ENCODE data around the gene CRYBB3.
"Not testable (repeated sequence)": the region's sequence is repeated elsewhere in the genome, so short reads cannot be mapped to it uniquely, and the experiment has no call there.

CRYBB3 gene

DNA sequence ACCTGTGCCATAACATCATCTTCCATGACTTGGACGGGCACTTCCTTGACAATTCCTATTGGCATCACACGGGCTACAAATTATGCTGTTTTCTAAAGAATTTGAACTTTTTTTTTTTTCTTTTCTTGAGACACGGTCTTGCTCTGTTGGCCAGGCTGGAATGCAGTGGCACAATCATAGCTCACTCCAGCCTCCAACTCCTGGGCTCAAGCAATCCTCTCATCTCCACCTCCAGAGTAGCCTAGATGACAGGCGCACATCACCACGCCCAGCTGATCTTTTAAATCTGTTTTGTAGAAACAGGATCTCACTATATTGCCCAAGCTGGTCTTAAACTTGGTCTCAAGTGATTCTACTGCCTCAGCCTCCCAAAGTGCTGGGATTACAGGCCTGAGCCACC lies 3.3 kb upstream of the CRYBB3 start:
- no peaks in the 10 kb centered on the region for H3K9me3 ChIP-seq (ENCODE audit: control insufficient read depth, low read length)
- no peaks in the 10 kb centered on the region for H3K27me3 ChIP-seq (replicated peaks; ENCODE audit: control insufficient read depth, insufficient read depth, low read length)
- H3K4me3 ChIP-seq (ENCODE audit: low read length), result no peak overlapping the region
- H3K4me1 ChIP-seq (ENCODE audit: control insufficient read depth, insufficient read depth, low read length), result no peaks in the 10 kb centered on the region
- H3K9ac ChIP-seq (ENCODE audit: low read length), result no peak overlapping the region
- peaks cover 11% of the 10 kb centered on the region for H3K36me3 ChIP-seq (ENCODE audit: control insufficient read depth, insufficient read depth, low read length, severe bottlenecking)
- no peak for DNase-seq (ENCODE audit: low read depth)

- Histone ChIP-seq H3K4me3 (ENCODE audit: low read length) (no peak overlapping the region), H3K36me3 (ENCODE audit: control insufficient read depth, insufficient read depth, low read length, severe bottlenecking) (peaks cover 8% of the 10 kb centered on the region), H3K27me3 (replicated peaks; ENCODE audit: control insufficient read depth, insufficient read depth, low read length) (no peaks in the 10 kb centered on the region), H3K9ac (ENCODE audit: low read length) (no peak overlapping the region), H3K4me1 (ENCODE audit: control insufficient read depth, insufficient read depth, low read length) (no peaks in the 10 kb centered on the region), H3K9me3 (ENCODE audit: control insufficient read depth, low read length) (no peaks in the 10 kb centered on the region)
- no peak for DNase-seq (ENCODE audit: low read depth)
Observed at GRCh38 chr22:25197340-25197739, 2.3 kb upstream of the CRYBB3 start.

GRCh38 chr22:25200967-25201366 lies 1.3 kb downstream of the CRYBB3 start:
- no peaks in the 10 kb centered on the region for H3K4me1 ChIP-seq (ENCODE audit: control insufficient read depth, insufficient read depth, low read length)
- H3K9me3 ChIP-seq (ENCODE audit: control insufficient read depth, low read length), result no peaks in the 10 kb centered on the region
- H3K27me3 ChIP-seq (replicated peaks; ENCODE audit: control insufficient read depth, insufficient read depth, low read length), result no peaks in the 10 kb centered on the region
- no peak overlapping the region for H3K4me3 ChIP-seq (ENCODE audit: low read length)
- DNase-seq (ENCODE audit: low read depth), result no peak
- H3K36me3 ChIP-seq (ENCODE audit: control insufficient read depth, insufficient read depth, low read length, severe bottlenecking), result no peaks in the 10 kb centered on the region
- no peak overlapping the region for H3K9ac ChIP-seq (ENCODE audit: low read length)

- Histone ChIP-seq H3K4me1 (ENCODE audit: control insufficient read depth, insufficient read depth, low read length) (no peaks in the 10 kb centered on the region), H3K4me3 (ENCODE audit: low read length) (no peak overlapping the region), H3K36me3 (ENCODE audit: control insufficient read depth, insufficient read depth, low read length, severe bottlenecking) (no peaks in the 10 kb centered on the region), H3K27me3 (replicated peaks; ENCODE audit: control insufficient read depth, insufficient read depth, low read length) (no peaks in the 10 kb centered on the region), H3K9me3 (ENCODE audit: control insufficient read depth, low read length) (no peaks in the 10 kb centered on the region), H3K9ac (ENCODE audit: low read length) (no peak overlapping the region)
- no peak for DNase-seq (ENCODE audit: low read depth)
Observed at GRCh38 chr22:25201557-25202273, 2.1 kb downstream of the CRYBB3 start.

GRCh38 chr22:25202290-25202921 lies 2.7 kb downstream of the CRYBB3 start:
- no peaks in the 10 kb centered on the region for H3K27me3 ChIP-seq (replicated peaks; ENCODE audit: control insufficient read depth, insufficient read depth, low read length)
- DNase-seq (ENCODE audit: low read depth), result peak; percentile 81
- H3K9ac ChIP-seq (ENCODE audit: low read length), result no peak overlapping the region
- no peaks in the 10 kb centered on the region for H3K4me1 ChIP-seq (ENCODE audit: control insufficient read depth, insufficient read depth, low read length)
- H3K9me3 ChIP-seq (ENCODE audit: control insufficient read depth, low read length), result no peaks in the 10 kb centered on the region
- H3K36me3 ChIP-seq (ENCODE audit: control insufficient read depth, insufficient read depth, low read length, severe bottlenecking), result no peaks in the 10 kb centered on the region
- H3K4me3 ChIP-seq (ENCODE audit: low read length), result no peak overlapping the region

- Histone ChIP-seq H3K9me3 (ENCODE audit: control insufficient read depth, low read length) (no peaks in the 10 kb centered on the region), H3K4me3 (ENCODE audit: low read length) (no peak overlapping the region), H3K9ac (ENCODE audit: low read length) (no peak overlapping the region), H3K27me3 (replicated peaks; ENCODE audit: control insufficient read depth, insufficient read depth, low read length) (peaks cover 3% of the 10 kb centered on the region), H3K36me3 (ENCODE audit: control insufficient read depth, insufficient read depth, low read length, severe bottlenecking) (no peaks in the 10 kb centered on the region), H3K4me1 (ENCODE audit: control insufficient read depth, insufficient read depth, low read length) (no peaks in the 10 kb centered on the region)
- no peak for DNase-seq (ENCODE audit: low read depth)
Observed at GRCh38 chr22:25203082-25203481, 3.4 kb downstream of the CRYBB3 start.

DNA sequence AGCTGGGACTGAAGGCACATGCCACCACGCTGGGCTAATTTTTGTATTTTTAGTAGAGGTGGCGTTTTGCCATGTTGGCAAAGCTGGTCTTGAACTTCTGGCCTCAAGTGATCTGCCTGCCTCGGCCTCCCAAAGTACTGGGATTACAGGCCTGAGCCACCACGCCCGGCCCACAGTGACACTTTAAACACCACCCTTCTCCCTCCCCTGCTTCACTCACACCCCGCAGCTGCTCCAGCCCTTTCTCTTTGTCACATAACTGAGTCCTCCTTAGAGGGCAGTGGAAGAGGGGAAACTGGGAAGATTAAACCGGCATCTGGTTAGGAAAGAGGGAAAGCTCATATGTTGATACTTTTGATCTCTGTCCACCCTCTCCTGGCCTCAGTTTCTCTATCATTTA lies 4.9 kb downstream of the CRYBB3 start:
- H3K4me1 ChIP-seq (ENCODE audit: control insufficient read depth, insufficient read depth, low read length); H3K9me3 ChIP-seq (ENCODE audit: control insufficient read depth, low read length); DNase-seq (ENCODE audit: low read depth); H3K4me3 ChIP-seq (ENCODE audit: low read length); H3K27me3 ChIP-seq (replicated peaks; ENCODE audit: control insufficient read depth, insufficient read depth, low read length); H3K36me3 ChIP-seq (ENCODE audit: control insufficient read depth, insufficient read depth, low read length, severe bottlenecking); H3K9ac ChIP-seq (ENCODE audit: low read length): not testable (repeated sequence)

- no peaks in the 10 kb centered on the region for H3K4me1 ChIP-seq (ENCODE audit: control insufficient read depth, insufficient read depth, low read length)
- no peaks in the 10 kb centered on the region for H3K9me3 ChIP-seq (ENCODE audit: control insufficient read depth, low read length)
- H3K36me3 ChIP-seq (ENCODE audit: control insufficient read depth, insufficient read depth, low read length, severe bottlenecking), result no peaks in the 10 kb centered on the region
- no peak overlapping the region for H3K9ac ChIP-seq (ENCODE audit: low read length)
- no peak for DNase-seq (ENCODE audit: low read depth)
- peaks cover 8% of the 10 kb centered on the region for H3K27me3 ChIP-seq (replicated peaks; ENCODE audit: control insufficient read depth, insufficient read depth, low read length)
- no peak overlapping the region for H3K4me3 ChIP-seq (ENCODE audit: low read length)
Observed at GRCh38 chr22:25205847-25206246, 6.2 kb downstream of the CRYBB3 start.

DNA sequence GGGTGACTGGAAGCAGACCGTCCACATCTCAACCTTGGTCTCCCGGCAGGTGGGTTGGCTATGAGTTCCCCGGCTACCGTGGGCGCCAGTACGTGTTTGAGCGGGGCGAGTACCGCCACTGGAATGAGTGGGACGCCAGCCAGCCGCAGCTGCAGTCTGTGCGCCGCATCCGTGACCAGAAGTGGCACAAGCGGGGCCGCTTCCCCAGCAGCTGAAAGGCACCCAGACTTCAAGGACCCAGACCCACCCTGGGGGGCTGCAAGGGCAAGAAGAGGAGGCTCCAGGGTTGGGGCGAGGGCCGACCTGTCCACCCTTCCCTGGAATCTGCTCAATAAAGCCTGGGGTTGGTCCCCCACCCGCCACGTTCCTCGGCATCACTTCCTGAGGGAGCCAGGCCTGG lies 7.3 kb downstream of the CRYBB3 start:
- H3K36me3 ChIP-seq (ENCODE audit: control insufficient read depth, insufficient read depth, low read length, severe bottlenecking), result no peaks in the 10 kb centered on the region
- no peaks in the 10 kb centered on the region for H3K9me3 ChIP-seq (ENCODE audit: control insufficient read depth, low read length)
- no peak for DNase-seq (ENCODE audit: low read depth)
- H3K27me3 ChIP-seq (replicated peaks; ENCODE audit: control insufficient read depth, insufficient read depth, low read length), result peaks cover 8% of the 10 kb centered on the region
- H3K4me1 ChIP-seq (ENCODE audit: control insufficient read depth, insufficient read depth, low read length), result no peaks in the 10 kb centered on the region
- H3K4me3 ChIP-seq (ENCODE audit: low read length), result no peak overlapping the region
- no peak overlapping the region for H3K9ac ChIP-seq (ENCODE audit: low read length)

DNA sequence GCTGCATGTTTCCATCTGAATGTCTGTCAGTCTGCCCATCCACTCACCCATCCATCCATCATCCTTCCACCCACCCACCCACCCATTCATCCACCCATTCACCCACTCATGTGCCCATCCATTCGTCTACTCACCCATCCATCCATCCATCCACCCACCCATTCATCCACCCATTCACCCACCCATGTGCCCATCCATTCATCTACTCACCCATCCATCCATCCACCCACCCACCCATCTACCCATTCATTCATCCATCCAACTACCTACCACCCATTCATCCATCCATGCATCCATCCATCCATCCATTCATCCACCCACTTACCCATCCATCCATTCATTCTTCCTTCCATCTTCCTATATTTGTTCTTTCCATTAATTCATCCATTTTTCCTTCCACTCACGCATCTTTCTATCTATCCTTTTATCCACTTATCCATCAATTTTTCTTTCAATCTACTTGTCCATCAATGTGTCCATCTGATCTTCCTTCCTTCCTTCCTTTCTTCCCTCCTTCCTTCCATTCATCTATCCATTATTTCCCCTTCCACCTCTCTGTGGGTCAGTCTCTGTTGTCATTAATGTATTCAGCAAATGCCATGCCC lies 8.0 kb downstream of the CRYBB3 start:
- peaks cover 8% of the 10 kb centered on the region for H3K27me3 ChIP-seq (replicated peaks; ENCODE audit: control insufficient read depth, insufficient read depth, low read length)
- H3K36me3 ChIP-seq (ENCODE audit: control insufficient read depth, insufficient read depth, low read length, severe bottlenecking), result no peaks in the 10 kb centered on the region
- H3K9ac ChIP-seq (ENCODE audit: low read length), result no peak overlapping the region
- no peaks in the 10 kb centered on the region for H3K4me1 ChIP-seq (ENCODE audit: control insufficient read depth, insufficient read depth, low read length)
- DNase-seq (ENCODE audit: low read depth), result no peak
- no peak overlapping the region for H3K4me3 ChIP-seq (ENCODE audit: low read length)
- H3K9me3 ChIP-seq (ENCODE audit: control insufficient read depth, low read length), result no peaks in the 10 kb centered on the region

- H3K9me3 ChIP-seq (ENCODE audit: control insufficient read depth, low read length), result peaks cover 4% of the 10 kb centered on the region
- no peak overlapping the region for H3K9ac ChIP-seq (ENCODE audit: low read length)
- H3K36me3 ChIP-seq (ENCODE audit: control insufficient read depth, insufficient read depth, low read length, severe bottlenecking), result no peaks in the 10 kb centered on the region
- H3K4me1 ChIP-seq (ENCODE audit: control insufficient read depth, insufficient read depth, low read length), result no peaks in the 10 kb centered on the region
- no peak for DNase-seq (ENCODE audit: low read depth)
- H3K4me3 ChIP-seq (ENCODE audit: low read length), result no peak overlapping the region
- H3K27me3 ChIP-seq (replicated peaks; ENCODE audit: control insufficient read depth, insufficient read depth, low read length), result peaks cover 8% of the 10 kb centered on the region
Observed at GRCh38 chr22:25208328-25208727, 8.7 kb downstream of the CRYBB3 start.
